HG03442 (cell line): ENCODE results near the gene MEPCE.

Source experiments
- ATAC-seq: cut with Tn5 transposase; IDR thresholded peaks from one replicate; pipeline ENCODE4 v1.9.1; 2021; ENCODE audit warnings: mild to moderate bottlenecking, moderate library complexity; ENCODE audit not compliant: unreplicated experiment

The MEPCE gene

DNA sequence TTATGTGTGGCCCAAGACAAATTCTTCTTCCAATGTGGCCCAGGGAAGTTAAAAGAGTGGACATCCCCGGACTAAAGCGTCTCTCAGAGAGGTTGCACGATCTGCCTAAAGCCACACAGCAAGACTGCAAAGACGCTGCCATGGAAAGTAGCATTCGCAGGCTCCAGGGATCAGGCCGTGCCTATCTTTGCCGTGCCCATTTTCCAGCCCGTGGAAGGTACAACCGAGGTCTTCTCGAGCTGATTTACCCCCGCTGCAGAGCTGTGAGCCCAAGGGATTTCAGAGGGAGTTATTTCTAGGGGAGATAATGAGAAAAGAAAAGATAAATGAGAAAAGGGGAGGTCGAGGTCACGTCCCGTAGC, 53.1 kb downstream of the MEPCE start:
- ATAC-seq = no peak

DNA sequence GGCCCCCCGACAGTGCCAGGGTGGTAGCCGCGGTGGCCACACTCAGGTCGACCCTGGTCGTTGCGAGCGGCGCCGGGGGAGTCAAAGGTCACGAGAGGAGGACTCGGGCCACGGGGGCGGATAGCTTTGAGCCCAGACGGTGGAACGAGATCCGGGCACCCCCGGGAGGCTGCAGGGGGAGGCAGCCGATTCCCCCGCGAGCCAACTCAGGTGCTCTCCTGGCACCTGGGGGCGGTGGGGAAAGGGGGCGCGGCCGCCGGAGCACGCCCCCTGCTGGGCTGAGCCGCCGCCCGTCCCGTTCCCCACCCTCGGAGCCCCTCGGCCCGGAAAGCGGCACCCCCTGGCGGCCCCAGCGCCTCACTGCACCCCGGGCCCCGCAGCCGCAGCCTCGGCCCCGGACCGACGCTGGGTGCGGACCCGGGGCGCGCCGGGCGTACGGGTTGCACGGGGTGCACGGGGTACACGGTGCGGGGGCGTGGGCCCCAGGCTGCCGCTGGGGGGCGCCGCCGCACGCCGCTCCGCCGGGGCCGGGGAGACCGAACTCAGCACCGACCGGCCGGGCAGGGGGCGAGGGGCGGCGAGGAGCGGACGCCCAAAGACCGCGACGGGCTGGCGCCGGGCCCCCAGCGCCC, 53.6 kb downstream of the MEPCE start:
- peak; percentile 51 for ATAC-seq
